ENCODE measurements around the gene PBLD.

- TF ChIP-seq FOXK2 (IDR thresholded peaks at IDR 0.05) (no peak), TARDBP (IDR thresholded peaks at IDR 0.05) (no peak), ZNF384 (IDR thresholded peaks at IDR 0.05) (no peak), ELF4 (IDR thresholded peaks at IDR 0.05) (no peak), CTBP1 (IDR thresholded peaks at IDR 0.05; ENCODE audit: borderline replicate concordance) (no peak), SUZ12 (IDR thresholded peaks at IDR 0.05) (no peak), ARNT (IDR thresholded peaks at IDR 0.05) (no peak), PKNOX1 (IDR thresholded peaks at IDR 0.05) (no peak), BHLHE40 (IDR thresholded peaks at IDR 0.05; ENCODE audit: borderline replicate concordance) (no peak), SP1 (IDR thresholded peaks at IDR 0.05) (no peak), HDGF (IDR thresholded peaks at IDR 0.05; ENCODE audit: borderline replicate concordance) (no peak)
Observed at GRCh38 chr10:68261132-68261856, 71.4 kb downstream of the PBLD start.

Measured in HEK293T (cell line).